Lung (tissue), 12 donors: ENCODE measurements around the gene TCF12. TPM values are rescaled to one million over a fixed set of nuclear protein-coding genes. Genes with fewer than 3 reads are reported as not detected.

ENCODE experiments used
- ATAC-seq: fragments of 200-7000 bp; cut with Tn5 transposase; one replicate; pipeline ENCODE4 v1.9.1; 2020; ENCODE audit warnings: moderate number of reproducible peaks; ENCODE audit not compliant: insufficient read depth, low FRiP score
- DNase-seq, 3 donors: peaks; one replicate each; pipeline ENCODE4 v3.0.0-alpha.2; 2013 to 2017
- H3K27ac ChIP-seq, 2 donors: one replicate each; pipeline ENCODE4 v1.5.1; 2013; ENCODE audit warnings: mild to moderate bottlenecking in 2 of 2, moderate library complexity in 2 of 2, control low read depth in 1 of 2, inconsistent platforms in 1 of 2, low read depth in 1 of 2, low read length in 1 of 2
- H3K27me3 ChIP-seq, 3 donors: one replicate each; pipeline ENCODE4 v1.5.1; 2013; ENCODE audit warnings: low read length in 2 of 3; ENCODE audit not compliant: control insufficient read depth in 3 of 3, insufficient read depth in 3 of 3
- H3K36me3 ChIP-seq, 4 donors: one replicate each; pipeline ENCODE4 v1.5.1; 2013; ENCODE audit warnings: low read length in 4 of 4, mild to moderate bottlenecking in 1 of 4, moderate library complexity in 1 of 4; ENCODE audit not compliant: control insufficient read depth in 4 of 4, insufficient read depth in 4 of 4
- H3K4me1 ChIP-seq, 5 donors: one replicate each; pipeline ENCODE4 v1.5.1; 2013; ENCODE audit warnings: low read length in 5 of 5, mild to moderate bottlenecking in 2 of 5, moderate library complexity in 1 of 5; ENCODE audit not compliant: control insufficient read depth in 5 of 5, insufficient read depth in 5 of 5
- H3K4me3 ChIP-seq: one replicate; pipeline ENCODE4 v1.5.1; 2013; ENCODE audit warnings: mild to moderate bottlenecking, control low read depth, moderate library complexity
- H3K9ac ChIP-seq, 2 donors: one replicate each; pipeline ENCODE4 v1.5.1; 2013; ENCODE audit warnings: low read length in 2 of 2, control low read depth in 1 of 2; ENCODE audit not compliant: insufficient read depth in 1 of 2
- H3K9me3 ChIP-seq, 4 donors: one replicate each; pipeline ENCODE4 v1.5.1; 2013; ENCODE audit warnings: low read length in 3 of 4, mild to moderate bottlenecking in 1 of 4, moderate library complexity in 1 of 4; ENCODE audit not compliant: control insufficient read depth in 4 of 4, insufficient read depth in 3 of 4
- CTCF ChIP-seq: IDR thresholded peaks from 2 replicates; pipeline ENCODE4 v1.5.1; 2012; ENCODE audit warnings: mild to moderate bottlenecking; ENCODE audit errors: control extremely low read depth, extremely low read depth
- WGBS, 2 donors: extraction: QIAGEN DNeasy Blood & Tissue Kit; methylation state at CpG; one replicate each; pipeline ENCODE4 v1.1.7; 2013; 5-methylcytosine and 5-hydroxymethylcytosine counted together
- polyA plus RNA-seq, 2 donors: library from polyadenylated mRNA; stranded (reverse); fragments of 200-250 nt; gene quantifications; one replicate each; pipeline ENCODE4 v1.2.1, GENCODE V29; 2013
- total RNA-seq, 2 donors: library from RNA; depleted of rRNA in 1 of 2; stranded (reverse); fragments of >200 nt in 1 of 2; gene quantifications; one replicate each; pipeline ENCODE4 v1.2.1, GENCODE V29; 2014 to 2021
- donor health status: control.
- donor health status: control.
- donor health status: Bipolar disorder and iron deficiency.
- donor health status: healthy.
- donor health status: DM: yes; HTN: yes; CAD: no.

TCF12 gene
- total and polyA plus RNA-seq, 4 donors, result 9.6 to 314 (median 56.3) TPM

DNA sequence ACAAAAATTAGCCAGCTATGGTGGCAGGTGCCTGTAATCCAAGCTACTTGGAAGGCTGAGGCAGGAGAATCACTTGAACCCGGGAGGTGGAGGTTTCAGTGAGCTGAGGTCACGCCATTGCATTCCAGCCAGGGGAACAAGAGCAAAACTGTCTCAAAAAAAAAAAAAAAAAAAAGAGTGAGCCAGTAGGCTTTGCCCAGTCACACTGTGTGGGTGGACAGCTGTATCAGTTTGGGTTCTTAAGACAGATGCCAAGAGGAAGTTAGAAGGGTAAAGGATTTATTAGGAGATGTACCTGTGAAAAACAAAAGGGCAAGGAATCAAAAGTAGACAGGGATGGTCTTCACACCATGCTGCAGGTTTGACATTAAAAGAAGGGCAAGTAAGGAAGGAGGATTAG is 371.7 kb downstream of the TCF12 start:
- no peak overlapping the region for H3K9ac ChIP-seq
- H3K4me1 ChIP-seq, result peaks cover 0 to 21% (median 2%) of the 10 kb centered on the region in 5 donors
- H3K4me3 ChIP-seq, result no peak overlapping the region
- WGBS, 2 donors, result 94% methylated on average over 2 of the region's 2 CpGs
- no peak for TF ChIP-seq CTCF
- no peaks in the 10 kb centered on the region for H3K27me3 ChIP-seq
- H3K36me3 ChIP-seq, result peaks cover 7 to 29% (median 15%) of the 10 kb centered on the region in 4 donors
- DNase-seq (no peak), ATAC-seq (no peak)
- no peak overlapping the region for H3K27ac ChIP-seq
- H3K9me3 ChIP-seq, result peaks cover 0 to 3% (median 0%) of the 10 kb centered on the region in 4 donors

- Histone ChIP-seq H3K4me1 (peaks cover 0 to 21% (median 2%) of the 10 kb centered on the region in 5 donors), H3K4me3 (no peak overlapping the region), H3K9me3 (peaks cover 0 to 3% (median 0%) of the 10 kb centered on the region in 4 donors), H3K27me3 (no peaks in the 10 kb centered on the region), H3K27ac (no peak overlapping the region), H3K36me3 (peaks cover 5 to 29% (median 15%) of the 10 kb centered on the region in 4 donors), H3K9ac (no peak overlapping the region)
- no peak for TF ChIP-seq CTCF
- WGBS, 2 donors, result 94 to 96% methylated on average over 4 of the region's 4 CpGs
- ATAC-seq (no peak), DNase-seq (no peak)
These were observed 372.4 kb downstream of the TCF12 start for GRCh38 chr15:57290826-57291225.

GRCh38 chr15:57296473-57297162 is 378.2 kb downstream of the TCF12 start:
- TF ChIP-seq CTCF, result no peak
- no peak for ATAC-seq
- 72 to 81% methylated on average over 9 of the region's 9 CpGs for WGBS, 2 donors

More at GRCh38 chr15:57296473-57297162, 378.2 kb downstream of the TCF12 start:
- Histone ChIP-seq H3K36me3 (peaks cover 0 to 10% (median 2%) of the 10 kb centered on the region in 4 donors), H3K27me3 (no peaks in the 10 kb centered on the region), H3K27ac (no peak overlapping the region), H3K4me1 (peaks cover 0 to 19% (median 2%) of the 10 kb centered on the region in 5 donors), H3K9me3 (no peaks in the 10 kb centered on the region), H3K9ac (no peak overlapping the region), H3K4me3 (no peak overlapping the region)
- no peak for DNase-seq
